ENCODE results near the gene OSBPL8. TPM values are rescaled to one million over a fixed set of nuclear protein-coding genes. Genes with fewer than 3 reads are reported as not detected.

The OSBPL8 gene
- total and polyA plus RNA-seq, 11 donors, result 4.5 to 58.7 (median 43.7) TPM

GRCh38 chr12:76413121-76413520 is 146.4 kb downstream of the OSBPL8 start:
- no peak for ATAC-seq
- WGBS, 4 donors, result 90 to 96% (median 91%) methylated on average over 4 of the region's 4 CpGs
- TF ChIP-seq CTCF (IDR thresholded peaks at IDR 0.05), result no peak
- TF ChIP-seq POLR2A (IDR thresholded peaks at IDR 0.05), result no peak
- intact Hi-C loops (cut with DNase I), result loop anchor here in 1 of 10 donors (10.0 kb wide), 1 partner anchor 142 kb away; the partner anchor contains the start of gene OSBPL8
- no peak overlapping the region for H3K4me3 ChIP-seq
- no peak overlapping the region for H3K27ac ChIP-seq
- no peak for DNase-seq
- H3K9me3 ChIP-seq, result no peaks in the 10 kb centered on the region
- no peaks in the 10 kb centered on the region for H3K27me3 ChIP-seq
- H3K36me3 ChIP-seq, result no peaks in the 10 kb centered on the region
- peaks cover 0 to 4% (median 0%) of the 10 kb centered on the region in 12 donors for H3K4me1 ChIP-seq

GRCh38 chr12:76410781-76411180 is 148.8 kb downstream of the OSBPL8 start:
- no peak overlapping the region for H3K4me3 ChIP-seq
- H3K4me1 ChIP-seq, result peaks cover 0 to 4% (median 0%) of the 10 kb centered on the region in 12 donors
- DNase-seq (no peak), ATAC-seq (no peak)
- H3K36me3 ChIP-seq, result peaks cover 0 to 8% (median 0%) of the 10 kb centered on the region in 9 donors
- H3K27ac ChIP-seq, result no peak overlapping the region
- H3K27me3 ChIP-seq, result no peaks in the 10 kb centered on the region
- intact Hi-C loops (cut with DNase I), result loop anchor here in 1 of 10 donors (10.0 kb wide), 1 partner anchor 144 kb away; the partner anchor contains the start of gene OSBPL8
- WGBS, 4 donors, result 63 to 68% (median 65%) methylated on average over 5 of the region's 5 CpGs
- no peak for TF ChIP-seq CTCF (IDR thresholded peaks at IDR 0.05)
- TF ChIP-seq POLR2A (IDR thresholded peaks at IDR 0.05), result no peak
- H3K9me3 ChIP-seq, result no peaks in the 10 kb centered on the region

GRCh38 chr12:76410371-76410770 is 149.2 kb downstream of the OSBPL8 start:
- DNase-seq, result no peak
- Histone ChIP-seq H3K27me3 (no peaks in the 10 kb centered on the region), H3K9me3 (no peaks in the 10 kb centered on the region), H3K4me3 (no peak overlapping the region), H3K36me3 (peaks cover 0 to 8% (median 0%) of the 10 kb centered on the region in 9 donors), H3K4me1 (peaks cover 0 to 4% (median 0%) of the 10 kb centered on the region in 12 donors), H3K27ac (no peak overlapping the region)
- TF ChIP-seq CTCF (IDR thresholded peaks at IDR 0.05), result no peak
- TF ChIP-seq POLR2A (IDR thresholded peaks at IDR 0.05), result no peak
- intact Hi-C loops (cut with DNase I), result loop anchor here in 1 of 10 donors (10.0 kb wide), 1 partner anchor 144 kb away; the partner anchor contains the start of gene OSBPL8
- no peak for ATAC-seq

- Histone ChIP-seq H3K9me3 (no peaks in the 10 kb centered on the region), H3K36me3 (peaks cover 0 to 13% (median 0%) of the 10 kb centered on the region in 9 donors), H3K27me3 (no peaks in the 10 kb centered on the region), H3K4me1 (peaks cover 0 to 4% (median 0%) of the 10 kb centered on the region in 12 donors), H3K27ac (no peak overlapping the region), H3K4me3 (no peak overlapping the region)
- no peak for ATAC-seq
- TF ChIP-seq CTCF (IDR thresholded peaks at IDR 0.05), result no peak
- no peak for TF ChIP-seq POLR2A (IDR thresholded peaks at IDR 0.05)
- WGBS, 4 donors, result 87 to 97% (median 90%) methylated on average over 1 of the region's 1 CpG
- intact Hi-C loops (cut with DNase I), result no loop called here
- no peak for DNase-seq
These were observed 150.5 kb downstream of the OSBPL8 start for GRCh38 chr12:76409074-76409473.
